NCI-H187 (cell line): Measurements from ENCODE around the gene FAM25G.
"Not testable (repeated sequence)": the region's sequence is repeated elsewhere in the genome, so short reads cannot be mapped to it uniquely, and the experiment has no call there.

Source experiments
- DNase-seq, 2 experiments: peaks; one replicate each; lab custom pipeline; 2025; lab: John Stamatoyannopoulos, UW

Gene FAM25G

GRCh38 chr10:47491600-47491999 is at the start of gene FAM25G:
Gene FAM25G, minus strand, starts transcription at chr10:47491700. Its CDS starts 26 bp downstream, at chr10:47491674.
- DNase-seq = not testable (repeated sequence)

GRCh38 chr10:47536430-47536829 is 44.9 kb upstream of the FAM25G start:
- DNase-seq = not testable (repeated sequence)

GRCh38 chr10:47523475-47523874 is 32.0 kb upstream of the FAM25G start, which contains the start of gene AGAP9:
Gene AGAP9, minus strand, starts transcription at chr10:47523638. Its CDS starts 112 bp downstream, at chr10:47523526.
- not testable (repeated sequence) for DNase-seq

DNA sequence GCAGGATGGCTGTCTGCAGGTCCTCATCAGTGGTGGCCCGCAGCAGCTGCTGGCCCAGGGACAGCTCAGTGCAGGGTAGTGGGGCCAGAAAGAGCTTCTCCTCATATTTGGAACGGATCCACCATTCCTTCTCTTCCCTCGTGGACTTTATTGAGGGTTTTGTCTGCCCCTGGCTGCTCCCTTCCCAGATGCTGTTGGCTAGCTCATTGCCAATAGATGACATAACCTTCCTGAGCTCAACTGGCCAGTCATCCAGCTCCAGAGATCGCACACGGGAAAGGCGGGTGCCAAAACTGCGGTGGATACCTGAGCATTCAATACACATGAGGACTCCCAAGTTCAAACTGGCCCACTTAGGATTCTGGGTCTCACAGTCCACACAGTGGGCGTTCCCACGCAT is 10.8 kb upstream of the FAM25G start:
- DNase-seq = not testable (repeated sequence)

DNA sequence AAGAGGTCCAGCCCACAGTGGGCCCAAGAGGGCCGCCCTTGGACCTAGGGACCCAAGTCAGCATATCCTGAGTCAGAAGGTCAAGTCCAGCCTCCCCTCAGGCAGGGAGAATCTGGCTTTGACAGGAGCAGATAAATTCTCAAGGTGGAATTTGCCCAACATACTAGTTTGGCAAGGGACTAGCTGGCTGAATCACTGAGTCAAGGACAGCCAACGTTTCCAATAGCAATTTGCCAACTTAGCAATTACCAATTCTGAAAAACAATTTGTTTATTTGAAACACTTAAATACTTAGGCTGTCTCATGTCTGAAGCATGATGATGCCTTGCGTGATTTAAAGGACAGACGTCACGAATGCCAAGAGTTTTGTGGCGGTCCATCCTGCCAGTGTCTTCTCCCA is 2.7 kb upstream of the FAM25G start:
- not testable (repeated sequence) for DNase-seq

DNA sequence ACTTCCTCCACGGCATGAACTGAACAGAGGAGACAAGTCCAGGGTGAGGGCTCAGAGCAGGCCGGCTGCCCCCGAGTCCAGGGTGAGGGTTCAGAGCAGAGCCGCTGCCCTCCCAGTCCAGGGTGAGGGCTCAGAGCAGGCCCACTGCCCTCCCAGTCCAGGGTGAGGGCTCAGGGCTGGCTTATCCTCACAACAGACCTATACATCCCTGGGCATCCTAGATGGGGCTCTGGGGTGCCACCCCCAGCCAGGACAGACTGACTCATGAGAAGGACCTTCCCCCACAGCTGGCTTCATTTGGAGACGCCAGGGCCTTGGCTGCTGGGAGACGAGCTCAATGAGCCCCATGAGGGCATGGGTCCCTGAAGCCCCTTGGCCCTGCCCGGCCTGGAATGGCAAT is 1.9 kb downstream of the FAM25G start:
- DNase-seq = not testable (repeated sequence)

- DNase-seq = not testable (repeated sequence)
Measured at GRCh38 chr10:47485943-47486342, 5.6 kb downstream of the FAM25G start.

- not testable (repeated sequence) for DNase-seq
Measured at GRCh38 chr10:47484786-47485185, 6.7 kb downstream of the FAM25G start.

- not testable (repeated sequence) for DNase-seq
Measured at GRCh38 chr10:47483923-47484322, 7.6 kb downstream of the FAM25G start, which contains the start of gene ANXA8. Gene ANXA8, minus strand, starts transcription at chr10:47484115. Its CDS starts 182 bp downstream, at chr10:47483933.

- not testable (repeated sequence) for DNase-seq
Measured at GRCh38 chr10:47482367-47482766, 9.1 kb downstream of the FAM25G start.

- not testable (repeated sequence) for DNase-seq
Measured at GRCh38 chr10:47481768-47482181, 9.7 kb downstream of the FAM25G start.

GRCh38 chr10:47481182-47481766 is 10.2 kb downstream of the FAM25G start:
- not testable (repeated sequence) for DNase-seq

GRCh38 chr10:47480133-47480532 is 11.4 kb downstream of the FAM25G start:
- DNase-seq = not testable (repeated sequence)

DNA sequence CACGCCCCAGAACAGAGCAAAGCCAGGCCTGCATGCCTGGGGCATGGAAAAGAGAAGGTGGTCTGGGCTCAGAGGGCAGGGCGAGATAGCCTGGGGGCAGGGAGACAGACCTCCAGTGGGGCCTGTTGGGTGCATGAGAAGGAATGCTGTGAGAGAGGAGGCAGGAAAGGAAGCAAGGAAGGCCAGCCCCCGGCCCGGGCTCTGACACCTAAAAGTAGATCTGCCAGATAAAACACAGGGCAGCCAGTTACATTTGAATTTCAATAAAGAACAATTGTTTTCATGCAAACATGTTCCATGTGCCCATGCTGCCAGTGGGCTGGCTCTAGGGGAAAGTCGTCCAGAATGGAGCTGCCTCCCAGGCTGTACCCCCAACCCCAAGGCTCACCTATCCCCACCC is 13.4 kb downstream of the FAM25G start:
- DNase-seq = not testable (repeated sequence)

DNA sequence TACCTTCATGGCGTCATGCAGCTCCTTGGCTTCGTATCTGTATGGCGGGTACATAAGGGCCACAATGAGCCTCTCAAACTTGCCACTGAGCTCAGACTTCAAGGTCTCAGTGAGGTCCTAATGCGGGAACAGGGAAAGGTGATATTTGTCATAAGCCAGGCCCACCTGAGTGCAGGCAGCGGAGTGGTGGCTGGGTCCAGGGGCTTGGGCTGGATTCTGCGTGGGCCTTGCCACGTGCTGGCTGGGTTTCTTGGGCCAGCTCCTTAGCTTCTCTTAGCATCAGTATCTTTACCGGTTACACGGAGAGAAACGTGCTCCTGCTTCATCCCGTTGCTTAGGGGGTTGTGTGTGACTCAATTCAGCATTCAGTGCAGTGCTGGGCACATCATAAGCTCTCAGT is 14.4 kb downstream of the FAM25G start:
- not testable (repeated sequence) for DNase-seq

GRCh38 chr10:47475101-47475500 is 16.4 kb downstream of the FAM25G start:
- not testable (repeated sequence) for DNase-seq

GRCh38 chr10:47473516-47473915 is 18.0 kb downstream of the FAM25G start:
- DNase-seq = not testable (repeated sequence)

GRCh38 chr10:47472647-47473046 is 18.9 kb downstream of the FAM25G start:
- not testable (repeated sequence) for DNase-seq

DNA sequence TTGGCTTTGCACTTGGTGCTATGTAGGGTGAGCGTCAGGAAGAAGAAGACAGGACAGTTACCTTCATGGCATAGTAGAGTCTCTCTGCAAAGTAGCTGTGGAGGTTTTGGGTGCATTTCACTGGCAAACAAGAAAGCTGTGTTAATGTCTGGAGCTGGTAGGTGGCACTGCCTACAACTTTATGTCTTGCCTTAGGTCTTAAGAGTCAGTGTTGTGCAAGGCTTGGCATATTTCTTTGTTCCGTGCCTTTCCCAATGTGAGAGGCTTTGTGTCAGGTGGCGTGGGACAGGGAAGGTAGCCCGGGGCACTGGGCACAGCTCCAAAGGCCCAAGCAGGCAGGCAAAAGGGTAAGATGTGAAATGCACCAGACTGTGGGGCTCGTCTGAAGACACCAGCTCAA is 19.4 kb downstream of the FAM25G start:
- DNase-seq = not testable (repeated sequence)

DNA sequence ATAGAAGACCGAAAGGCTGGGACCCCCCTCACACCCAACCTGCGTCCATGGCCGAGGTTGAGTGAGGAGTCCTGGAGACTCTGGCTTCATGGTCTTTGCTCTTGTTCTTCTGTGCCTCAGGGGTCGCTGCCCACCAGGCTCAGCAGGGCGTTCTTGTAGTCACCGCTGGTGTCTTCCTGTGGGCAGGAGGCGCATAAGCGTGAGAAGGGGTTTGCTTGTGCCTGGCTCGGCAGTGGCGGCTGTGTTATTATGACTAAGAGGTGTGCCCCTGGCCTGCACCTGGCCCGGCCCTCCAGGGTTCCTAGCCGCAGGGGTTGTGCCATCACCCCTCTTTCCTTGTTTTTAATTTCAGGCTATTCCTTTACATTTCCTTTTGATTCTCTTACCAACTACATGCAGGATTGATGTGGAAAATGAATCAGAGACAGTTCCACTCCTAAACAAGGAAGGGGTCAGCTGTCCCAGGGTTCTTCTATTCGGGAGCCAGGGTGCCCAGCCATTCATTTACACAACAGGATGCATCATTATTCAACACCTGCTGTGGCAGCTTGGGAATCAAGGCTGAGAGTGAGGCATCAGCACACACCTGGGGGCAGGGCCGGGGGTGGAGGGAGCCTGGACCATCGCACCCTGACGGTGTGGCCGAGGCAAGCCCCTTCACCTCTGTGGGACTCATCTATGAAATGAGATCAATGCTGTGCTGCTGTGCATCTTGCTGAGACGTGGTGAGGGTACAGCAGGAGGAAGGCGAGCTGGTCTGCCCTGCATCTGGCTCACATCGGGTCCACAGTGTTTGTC is 22.6 kb downstream of the FAM25G start:
- DNase-seq = not testable (repeated sequence)

- not testable (repeated sequence) for DNase-seq
Measured at GRCh38 chr10:47467957-47468356, 23.5 kb downstream of the FAM25G start.

- not testable (repeated sequence) for DNase-seq
Measured at GRCh38 chr10:47467458-47467857, 24.0 kb downstream of the FAM25G start.
